ENCODE data around the gene CEP126.

Gene CEP126

DNA sequence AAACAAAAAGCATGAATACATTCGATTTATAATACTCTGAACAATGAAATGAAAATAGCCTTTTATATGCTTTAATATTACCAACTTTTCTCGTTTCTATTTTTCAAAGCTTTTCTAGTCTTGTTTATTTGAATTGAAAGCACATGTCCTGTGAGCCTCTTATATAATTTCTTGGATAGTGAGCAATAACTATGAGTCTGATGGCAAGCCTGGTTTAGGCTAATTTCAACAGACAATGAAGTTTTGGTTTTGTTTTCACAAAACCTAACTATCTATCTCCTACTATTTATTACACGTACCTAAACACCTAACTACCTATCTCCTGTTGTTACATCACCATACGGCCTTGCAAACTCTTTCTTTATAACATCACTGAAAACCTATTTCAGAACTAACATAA, 29.2 kb upstream of the CEP126 start:
- 100% methylated on average over 2 of the region's 4 CpGs; no CpG with 5 or more reads in 1 of the 2 donors for WGBS, 2 donors (ENCODE audit: extremely low coverage in 2 of 2, insufficient read length in 2 of 2, insufficient replicate concordance in 1 of 2)

GRCh38 chr11:101889767-101890166, 25.0 kb upstream of the CEP126 start:
- Histone ChIP-seq H4K91ac (ENCODE audit: low read depth, low read length, poor library complexity) (no peak overlapping the region), H2AK5ac (ENCODE audit: low read depth, low read length) (no peak overlapping the region), H3K14ac (ENCODE audit: low read length) (no peak overlapping the region), H3K4ac (ENCODE audit: low read length) (no peak overlapping the region), H3K18ac (ENCODE audit: low read length) (no peak overlapping the region), H2BK120ac (ENCODE audit: low read depth, low read length) (no peak overlapping the region), H3K9me3 (replicated peaks in 1 of 2; ENCODE audit: control insufficient read depth in 2 of 2, insufficient read depth in 1 of 2, low read depth in 1 of 2, low read length in 2 of 2) (no peaks in the 10 kb centered on the region), H3K4me1 (ENCODE audit: control insufficient read depth in 2 of 2, insufficient read depth in 1 of 2, low read depth in 1 of 2, low read length in 2 of 2) (peaks cover 0 to 1% of the 10 kb centered on the region in 2 donors), H3K23ac (ENCODE audit: low read depth, low read length, poor library complexity) (no peak overlapping the region), H3K79me1 (ENCODE audit: low read depth, low read length) (no peaks in the 10 kb centered on the region), H3K4me3 (ENCODE audit: low read length in 2 of 2) (no peak overlapping the region), H3K36me3 (replicated peaks in 1 of 2; ENCODE audit: control insufficient read depth in 2 of 2, insufficient read depth in 2 of 2, low read length in 2 of 2) (no peaks in the 10 kb centered on the region), H3K27me3 (ENCODE audit: control insufficient read depth in 3 of 3, insufficient read depth in 3 of 3, low read depth in 1 of 3, low read length in 3 of 3) (no peaks in the 10 kb centered on the region), H2BK15ac (ENCODE audit: low read length) (no peak overlapping the region), H3K27ac (replicated peaks; ENCODE audit: low read length) (no peak overlapping the region), H3K4me2 (ENCODE audit: insufficient read depth, low read length, poor library complexity, severe bottlenecking) (no peak overlapping the region), H4K8ac (ENCODE audit: low read depth, low read length) (no peak overlapping the region), H3K9ac (ENCODE audit: low read depth, low read length, poor library complexity) (no peak overlapping the region), H2AFZ (ENCODE audit: low read length) (no peak overlapping the region), H2BK12ac (ENCODE audit: low read length) (no peak overlapping the region), H2BK5ac (ENCODE audit: low read length) (no peak overlapping the region)
- WGBS, 2 donors (ENCODE audit: extremely low coverage in 2 of 2, insufficient read length in 2 of 2, insufficient replicate concordance in 1 of 2) = no CpG with 5 or more reads among the region's 4 CpGs
- DNase-seq (ENCODE audit: low spot score) = no peak

More for the DNA sequence above, 29.2 kb upstream of the CEP126 start:
- no peak overlapping the region for H4K91ac ChIP-seq (ENCODE audit: low read depth, low read length, poor library complexity)
- H2AK5ac ChIP-seq (ENCODE audit: low read depth, low read length) = no peak overlapping the region
- no peak overlapping the region for H2BK120ac ChIP-seq (ENCODE audit: low read depth, low read length)
- no peak overlapping the region for H2BK15ac ChIP-seq (ENCODE audit: low read length)
- H3K27me3 ChIP-seq (ENCODE audit: control insufficient read depth in 3 of 3, insufficient read depth in 3 of 3, low read depth in 1 of 3, low read length in 3 of 3) = no peaks in the 10 kb centered on the region
- no peak overlapping the region for H3K18ac ChIP-seq (ENCODE audit: low read length)
- no peak overlapping the region for H3K23ac ChIP-seq (ENCODE audit: low read depth, low read length, poor library complexity)
- H3K4me1 ChIP-seq (ENCODE audit: control insufficient read depth in 2 of 2, insufficient read depth in 1 of 2, low read depth in 1 of 2, low read length in 2 of 2) = peaks cover 0 to 1% of the 10 kb centered on the region in 2 donors
- H3K79me1 ChIP-seq (ENCODE audit: low read depth, low read length) = no peaks in the 10 kb centered on the region
- no peak overlapping the region for H2BK12ac ChIP-seq (ENCODE audit: low read length)
- no peak overlapping the region for H3K9ac ChIP-seq (ENCODE audit: low read depth, low read length, poor library complexity)
- H3K27ac ChIP-seq (replicated peaks; ENCODE audit: low read length) = no peak overlapping the region
- no peak overlapping the region for H2AFZ ChIP-seq (ENCODE audit: low read length)
- no peaks in the 10 kb centered on the region for H3K36me3 ChIP-seq (replicated peaks in 1 of 2; ENCODE audit: control insufficient read depth in 2 of 2, insufficient read depth in 2 of 2, low read length in 2 of 2)
- H3K14ac ChIP-seq (ENCODE audit: low read length) = no peak overlapping the region
- no peaks in the 10 kb centered on the region for H3K9me3 ChIP-seq (replicated peaks in 1 of 2; ENCODE audit: control insufficient read depth in 2 of 2, insufficient read depth in 1 of 2, low read depth in 1 of 2, low read length in 2 of 2)
- no peak overlapping the region for H2BK5ac ChIP-seq (ENCODE audit: low read length)
- H3K4ac ChIP-seq (ENCODE audit: low read length) = no peak overlapping the region
- no peak overlapping the region for H3K4me2 ChIP-seq (ENCODE audit: insufficient read depth, low read length, poor library complexity, severe bottlenecking)
- DNase-seq (ENCODE audit: low spot score) = no peak
- H3K4me3 ChIP-seq (ENCODE audit: low read length in 2 of 2) = no peak overlapping the region
- H4K8ac ChIP-seq (ENCODE audit: low read depth, low read length) = no peak overlapping the region

- Histone ChIP-seq H2AK5ac (ENCODE audit: low read depth, low read length) (no peak overlapping the region), H4K8ac (ENCODE audit: low read depth, low read length) (no peak overlapping the region), H2BK5ac (ENCODE audit: low read length) (no peak overlapping the region), H3K9ac (ENCODE audit: low read depth, low read length, poor library complexity) (no peak overlapping the region), H3K9me3 (replicated peaks in 1 of 2; ENCODE audit: control insufficient read depth in 2 of 2, insufficient read depth in 1 of 2, low read depth in 1 of 2, low read length in 2 of 2) (no peaks in the 10 kb centered on the region), H3K4me3 (ENCODE audit: low read length in 2 of 2) (no peak overlapping the region), H3K23ac (ENCODE audit: low read depth, low read length, poor library complexity) (no peak overlapping the region), H3K79me1 (ENCODE audit: low read depth, low read length) (no peaks in the 10 kb centered on the region), H3K27me3 (ENCODE audit: control insufficient read depth in 3 of 3, insufficient read depth in 3 of 3, low read depth in 1 of 3, low read length in 3 of 3) (no peaks in the 10 kb centered on the region), H3K27ac (replicated peaks; ENCODE audit: low read length) (no peak overlapping the region), H3K4me1 (ENCODE audit: control insufficient read depth in 2 of 2, insufficient read depth in 1 of 2, low read depth in 1 of 2, low read length in 2 of 2) (peaks cover 0 to 1% of the 10 kb centered on the region in 2 donors), H2BK15ac (ENCODE audit: low read length) (no peak overlapping the region), H3K36me3 (replicated peaks in 1 of 2; ENCODE audit: control insufficient read depth in 2 of 2, insufficient read depth in 2 of 2, low read length in 2 of 2) (no peaks in the 10 kb centered on the region), H2BK120ac (ENCODE audit: low read depth, low read length) (no peak overlapping the region), H3K4ac (ENCODE audit: low read length) (no peak overlapping the region), H2BK12ac (ENCODE audit: low read length) (no peak overlapping the region), H3K4me2 (ENCODE audit: insufficient read depth, low read length, poor library complexity, severe bottlenecking) (no peak overlapping the region), H4K91ac (ENCODE audit: low read depth, low read length, poor library complexity) (no peak overlapping the region), H2AFZ (ENCODE audit: low read length) (no peak overlapping the region), H3K14ac (ENCODE audit: low read length) (no peak overlapping the region), H3K18ac (ENCODE audit: low read length) (no peak overlapping the region)
- no CpG with 5 or more reads among the region's 1 CpG for WGBS, 2 donors (ENCODE audit: extremely low coverage in 2 of 2, insufficient read length in 2 of 2, insufficient replicate concordance in 1 of 2)
- no peak for DNase-seq (ENCODE audit: low spot score)
Observed at GRCh38 chr11:101894505-101894904, 20.3 kb upstream of the CEP126 start.

DNA sequence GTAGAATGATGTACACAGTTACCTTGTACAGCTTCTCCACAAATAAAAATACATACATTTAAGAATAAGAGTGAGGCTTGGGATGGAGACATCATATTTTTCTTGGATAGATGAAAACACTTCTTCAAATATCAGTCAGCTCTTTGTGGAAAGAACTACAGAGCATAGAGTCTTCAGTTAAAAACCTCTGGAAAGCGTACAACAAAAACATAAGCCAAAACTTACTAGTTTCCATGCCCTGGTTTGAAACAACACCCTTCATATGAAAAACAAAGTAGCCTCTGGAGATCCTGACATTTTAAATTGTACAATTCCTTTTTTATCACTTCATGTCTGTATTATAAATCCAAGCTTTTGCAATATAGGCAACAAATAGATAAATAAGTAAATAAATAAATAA, 7.0 kb upstream of the CEP126 start:
- H2BK120ac ChIP-seq (ENCODE audit: low read depth, low read length) = no peak overlapping the region
- H3K9ac ChIP-seq (ENCODE audit: low read depth, low read length, poor library complexity) = no peak overlapping the region
- H3K4me1 ChIP-seq (ENCODE audit: control insufficient read depth in 2 of 2, insufficient read depth in 1 of 2, low read depth in 1 of 2, low read length in 2 of 2) = no peaks in the 10 kb centered on the region
- H3K4ac ChIP-seq (ENCODE audit: low read length) = no peak overlapping the region
- H4K8ac ChIP-seq (ENCODE audit: low read depth, low read length) = no peak overlapping the region
- no peak overlapping the region for H2AFZ ChIP-seq (ENCODE audit: low read length)
- H3K9me3 ChIP-seq (replicated peaks in 1 of 2; ENCODE audit: control insufficient read depth in 2 of 2, insufficient read depth in 1 of 2, low read depth in 1 of 2, low read length in 2 of 2) = no peaks in the 10 kb centered on the region
- no peak overlapping the region for H4K91ac ChIP-seq (ENCODE audit: low read depth, low read length, poor library complexity)
- no peaks in the 10 kb centered on the region for H3K27me3 ChIP-seq (ENCODE audit: control insufficient read depth in 3 of 3, insufficient read depth in 3 of 3, low read depth in 1 of 3, low read length in 3 of 3)
- no peaks in the 10 kb centered on the region for H3K36me3 ChIP-seq (replicated peaks in 1 of 2; ENCODE audit: control insufficient read depth in 2 of 2, insufficient read depth in 2 of 2, low read length in 2 of 2)
- no peaks in the 10 kb centered on the region for H3K79me1 ChIP-seq (ENCODE audit: low read depth, low read length)
- H2BK12ac ChIP-seq (ENCODE audit: low read length) = no peak overlapping the region
- H3K14ac ChIP-seq (ENCODE audit: low read length) = no peak overlapping the region
- no peak overlapping the region for H3K4me2 ChIP-seq (ENCODE audit: insufficient read depth, low read length, poor library complexity, severe bottlenecking)
- WGBS, 2 donors (ENCODE audit: extremely low coverage in 2 of 2, insufficient read length in 2 of 2, insufficient replicate concordance in 1 of 2) = no CpG with 5 or more reads among the region's 1 CpG
- H3K18ac ChIP-seq (ENCODE audit: low read length) = no peak overlapping the region
- H2BK5ac ChIP-seq (ENCODE audit: low read length) = no peak overlapping the region
- no peak overlapping the region for H3K4me3 ChIP-seq (ENCODE audit: low read length in 2 of 2)
- H3K27ac ChIP-seq (replicated peaks; ENCODE audit: low read length) = no peak overlapping the region
- no peak overlapping the region for H3K23ac ChIP-seq (ENCODE audit: low read depth, low read length, poor library complexity)
- no peak for DNase-seq (ENCODE audit: low spot score)
- H2AK5ac ChIP-seq (ENCODE audit: low read depth, low read length) = no peak overlapping the region
- H2BK15ac ChIP-seq (ENCODE audit: low read length) = no peak overlapping the region

All from neuronal stem cell (in vitro differentiated cells).